ENCODE data around the gene BEAN1.

Gene BEAN1

DNA sequence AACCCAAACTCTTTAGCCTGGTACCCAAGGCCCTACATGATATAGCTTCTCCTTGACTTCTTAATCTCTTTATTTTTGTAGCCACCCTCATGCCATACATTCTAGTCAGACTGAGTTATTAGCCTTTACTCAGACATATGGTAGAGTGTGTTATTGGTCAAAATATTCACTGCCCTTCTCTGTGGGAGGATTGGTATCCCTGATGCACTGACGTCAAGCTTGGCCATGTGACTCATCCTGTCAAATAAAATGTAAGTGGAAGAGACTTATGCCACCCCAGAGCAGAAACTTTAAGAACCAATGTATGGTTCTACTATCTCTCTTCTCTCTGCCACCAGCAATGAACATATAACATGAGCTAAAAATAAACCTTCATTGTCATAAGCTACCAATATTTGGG, 12.2 kb upstream of the BEAN1 start:
- no peaks in the 10 kb centered on the region for H3K9me3 ChIP-seq
- H3K36me3 ChIP-seq, result no peaks in the 10 kb centered on the region
- TF ChIP-seq, protein P1, sequence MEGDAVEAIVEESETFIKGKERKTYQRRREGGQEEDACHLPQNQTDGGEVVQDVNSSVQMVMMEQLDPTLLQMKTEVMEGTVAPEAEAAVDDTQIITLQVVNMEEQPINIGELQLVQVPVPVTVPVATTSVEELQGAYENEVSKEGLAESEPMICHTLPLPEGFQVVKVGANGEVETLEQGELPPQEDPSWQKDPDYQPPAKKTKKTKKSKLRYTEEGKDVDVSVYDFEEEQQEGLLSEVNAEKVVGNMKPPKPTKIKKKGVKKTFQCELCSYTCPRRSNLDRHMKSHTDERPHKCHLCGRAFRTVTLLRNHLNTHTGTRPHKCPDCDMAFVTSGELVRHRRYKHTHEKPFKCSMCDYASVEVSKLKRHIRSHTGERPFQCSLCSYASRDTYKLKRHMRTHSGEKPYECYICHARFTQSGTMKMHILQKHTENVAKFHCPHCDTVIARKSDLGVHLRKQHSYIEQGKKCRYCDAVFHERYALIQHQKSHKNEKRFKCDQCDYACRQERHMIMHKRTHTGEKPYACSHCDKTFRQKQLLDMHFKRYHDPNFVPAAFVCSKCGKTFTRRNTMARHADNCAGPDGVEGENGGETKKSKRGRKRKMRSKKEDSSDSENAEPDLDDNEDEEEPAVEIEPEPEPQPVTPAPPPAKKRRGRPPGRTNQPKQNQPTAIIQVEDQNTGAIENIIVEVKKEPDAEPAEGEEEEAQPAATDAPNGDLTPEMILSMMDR (IDR thresholded peaks at IDR 0.05; ENCODE audit: low read depth, low read length), result no peak
- peaks cover 3% of the 10 kb centered on the region; the same call in 1 of the 2 replicates for H3K27me3 ChIP-seq
- DNase-seq, result no peak
- H3K4me1 ChIP-seq, result no peaks in the 10 kb centered on the region
- H3K4me3 ChIP-seq (ENCODE audit: low read depth, low read length), result no peak overlapping the region

GRCh38 chr16:66416136-66416535, 11.0 kb upstream of the BEAN1 start:
- Histone ChIP-seq H3K36me3 (no peaks in the 10 kb centered on the region), H3K9me3 (no peaks in the 10 kb centered on the region), H3K27me3 (peaks cover 3% of the 10 kb centered on the region; the same call in 1 of the 2 replicates), H3K4me3 (ENCODE audit: low read depth, low read length) (no peak overlapping the region), H3K4me1 (no peaks in the 10 kb centered on the region)
- TF ChIP-seq, protein P1 (IDR thresholded peaks at IDR 0.05; ENCODE audit: low read depth, low read length), result no peak
- no peak for DNase-seq

DNA sequence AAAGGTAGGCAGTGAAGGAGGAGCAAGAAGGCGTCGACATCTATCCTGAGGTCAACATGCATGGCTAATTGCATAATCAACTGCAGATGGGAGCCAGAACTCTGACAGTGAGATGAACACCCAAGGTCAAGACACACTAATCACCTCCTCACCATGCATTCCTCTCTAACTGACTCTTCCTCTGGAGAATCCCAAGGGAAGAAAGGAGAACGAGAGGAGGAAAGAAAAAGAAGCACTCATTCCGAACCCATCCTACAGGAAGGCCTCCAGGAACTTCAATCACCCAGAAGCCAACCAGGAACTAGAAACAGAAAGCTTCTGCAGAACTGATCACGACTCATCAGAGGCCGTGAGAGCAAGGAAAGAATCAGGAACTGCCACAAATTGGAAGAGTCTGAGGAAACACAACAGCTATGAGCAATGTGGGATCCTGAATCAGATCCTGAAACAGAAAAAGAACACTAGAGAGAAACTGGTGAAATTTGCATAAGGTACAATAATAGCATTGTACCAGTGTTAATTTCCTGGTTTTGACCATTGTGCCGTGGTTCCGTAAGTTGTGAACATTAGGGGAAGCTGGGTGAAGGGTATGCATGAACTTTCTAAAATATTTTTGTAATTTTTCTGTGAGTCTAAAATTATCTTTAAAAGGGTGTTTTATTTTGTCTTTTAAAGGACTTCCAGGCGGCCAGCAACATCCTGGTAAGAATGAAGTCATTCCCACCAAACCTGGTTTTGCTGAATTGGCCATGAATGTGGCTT, 10.0 kb upstream of the BEAN1 start:
- no peaks in the 10 kb centered on the region for H3K9me3 ChIP-seq
- peaks cover 3% of the 10 kb centered on the region; the same call in 1 of the 2 replicates for H3K27me3 ChIP-seq
- no peaks in the 10 kb centered on the region for H3K4me1 ChIP-seq
- TF ChIP-seq, protein P1 (IDR thresholded peaks at IDR 0.05; ENCODE audit: low read depth, low read length), result no peak
- DNase-seq, result no peak
- H3K36me3 ChIP-seq, result no peaks in the 10 kb centered on the region
- no peak overlapping the region for H3K4me3 ChIP-seq (ENCODE audit: low read depth, low read length)

GRCh38 chr16:66418165-66418962, 8.7 kb upstream of the BEAN1 start:
- H3K36me3 ChIP-seq, result no peaks in the 10 kb centered on the region
- no peaks in the 10 kb centered on the region for H3K9me3 ChIP-seq
- peaks cover 3% of the 10 kb centered on the region; the same call in 1 of the 2 replicates for H3K27me3 ChIP-seq
- no peak overlapping the region for H3K4me3 ChIP-seq (ENCODE audit: low read depth, low read length)
- TF ChIP-seq, protein P1 (IDR thresholded peaks at IDR 0.05; ENCODE audit: low read depth, low read length), result no peak
- no peaks in the 10 kb centered on the region for H3K4me1 ChIP-seq
- DNase-seq, result no peak

DNA sequence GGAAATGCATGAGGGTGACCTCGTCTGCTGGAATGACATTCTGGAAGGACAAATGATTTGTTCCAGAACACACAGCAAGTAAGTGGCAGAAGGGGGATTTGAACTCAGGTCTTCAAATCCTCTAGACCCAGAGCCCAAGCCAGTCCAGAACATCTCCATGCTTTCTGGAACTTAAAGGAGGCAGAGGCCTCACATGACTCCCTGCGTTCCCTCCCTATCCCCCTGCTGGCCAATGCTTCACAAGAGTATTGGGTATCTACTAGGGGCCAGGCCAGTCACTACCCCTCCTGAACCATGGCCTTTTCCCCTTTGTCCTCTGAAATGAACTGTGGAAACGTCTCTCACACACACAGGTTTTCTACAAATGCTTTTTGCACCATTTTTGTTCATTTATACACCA, 7.6 kb upstream of the BEAN1 start:
- TF ChIP-seq, protein P1 (IDR thresholded peaks at IDR 0.05; ENCODE audit: low read depth, low read length), result peak; percentile 31; the same call in 1 of the 2 replicates
- no peak for DNase-seq

More for the DNA sequence above, 7.6 kb upstream of the BEAN1 start:
- no peaks in the 10 kb centered on the region for H3K36me3 ChIP-seq
- peaks cover 3% of the 10 kb centered on the region; the same call in 1 of the 2 replicates for H3K27me3 ChIP-seq
- no peaks in the 10 kb centered on the region for H3K9me3 ChIP-seq
- no peaks in the 10 kb centered on the region for H3K4me1 ChIP-seq
- H3K4me3 ChIP-seq (ENCODE audit: low read depth, low read length), result no peak overlapping the region
